KOPT-K1 (cell line): Measurements from ENCODE around the gene FKBP7.

Experiments used
- H3K27ac ChIP-seq: fragments of 200-600 bp; sonication (generic); 2 replicates; pipeline ENCODE4 v1.5.1; 2016; ENCODE audit warnings: antibody characterized with exemption, mild to moderate bottlenecking, low read depth, low read length; ENCODE audit not compliant: poor library complexity, severe bottlenecking
- H3K36me3 ChIP-seq: fragments of 200-600 bp; sonication (generic); 2 replicates; pipeline ENCODE4 v1.5.1; 2017; ENCODE audit warnings: antibody characterized with exemption, mild to moderate bottlenecking, low read length, moderate library complexity; ENCODE audit not compliant: insufficient read depth
- H3K9me3 ChIP-seq: fragments of 200-600 bp; sonication (generic); 2 replicates; pipeline ENCODE4 v1.5.1; 2017; ENCODE audit warnings: antibody characterized with exemption, low read length, mild to moderate bottlenecking; ENCODE audit not compliant: insufficient read depth, poor library complexity, severe bottlenecking

The FKBP7 gene

DNA sequence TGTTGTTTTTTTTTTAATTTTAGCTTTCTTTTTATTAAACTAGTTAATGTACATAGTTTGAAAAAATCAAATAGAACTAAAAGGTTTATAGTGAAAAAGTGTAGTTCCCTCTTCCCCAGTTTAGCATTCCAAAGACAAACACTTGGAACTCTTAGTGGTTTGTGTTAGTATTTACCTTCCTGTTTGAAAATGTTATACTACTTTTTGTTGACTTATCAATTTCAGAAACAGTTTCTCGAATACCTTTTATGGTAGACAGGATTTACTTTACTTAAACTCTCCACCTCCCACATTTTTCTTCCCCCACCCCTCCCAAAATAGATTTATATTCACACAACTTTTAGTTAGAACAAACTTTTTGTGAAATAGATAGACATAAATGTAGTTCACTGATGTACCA, 28.5 kb upstream of the FKBP7 start:
- Histone ChIP-seq H3K9me3 (no peaks in the 10 kb centered on the region), H3K27ac (no peak overlapping the region), H3K36me3 (peaks cover 71% of the 10 kb centered on the region)

DNA sequence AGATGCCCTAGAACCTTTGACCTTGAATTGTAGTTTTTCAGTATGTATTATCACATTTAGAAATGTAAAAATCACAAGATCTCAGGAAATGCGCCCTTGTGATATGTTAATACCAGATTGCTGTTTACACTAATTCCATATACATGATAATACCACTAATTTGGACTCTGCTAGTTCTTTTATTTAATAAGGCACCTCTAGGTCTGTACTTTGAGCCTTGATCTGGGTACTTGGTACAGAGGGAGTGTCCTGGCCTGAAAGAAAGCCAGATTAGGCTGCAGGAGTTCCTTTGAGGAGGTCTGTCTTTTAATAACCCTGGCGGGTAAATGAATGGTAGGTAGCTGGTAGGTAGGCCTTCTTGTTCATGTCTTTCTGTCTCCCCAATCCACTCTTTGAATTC, 28.1 kb upstream of the FKBP7 start:
- no peaks in the 10 kb centered on the region for H3K9me3 ChIP-seq
- H3K36me3 ChIP-seq = peaks cover 71% of the 10 kb centered on the region
- no peak overlapping the region for H3K27ac ChIP-seq

DNA sequence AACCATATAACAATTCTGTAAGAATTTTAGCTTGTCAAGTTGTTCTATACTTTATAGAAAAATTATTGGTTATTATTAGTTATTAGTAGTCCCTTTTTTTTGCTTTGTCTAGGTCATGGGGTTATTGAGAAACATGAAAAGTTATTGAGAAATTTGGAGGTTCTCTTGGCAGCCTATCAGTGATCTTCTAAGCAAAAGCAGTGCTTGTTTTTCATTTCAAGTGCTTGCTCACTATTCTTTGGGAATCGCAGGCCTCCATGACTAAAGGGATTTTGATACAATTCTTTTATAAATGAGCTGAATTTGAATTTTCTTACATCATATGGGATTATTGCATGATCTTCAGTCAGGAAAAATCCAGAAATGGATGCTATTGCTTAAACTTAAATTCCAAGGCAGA, 27.7 kb upstream of the FKBP7 start:
- peaks cover 74% of the 10 kb centered on the region for H3K36me3 ChIP-seq
- no peaks in the 10 kb centered on the region for H3K9me3 ChIP-seq
- H3K27ac ChIP-seq = no peak overlapping the region

DNA sequence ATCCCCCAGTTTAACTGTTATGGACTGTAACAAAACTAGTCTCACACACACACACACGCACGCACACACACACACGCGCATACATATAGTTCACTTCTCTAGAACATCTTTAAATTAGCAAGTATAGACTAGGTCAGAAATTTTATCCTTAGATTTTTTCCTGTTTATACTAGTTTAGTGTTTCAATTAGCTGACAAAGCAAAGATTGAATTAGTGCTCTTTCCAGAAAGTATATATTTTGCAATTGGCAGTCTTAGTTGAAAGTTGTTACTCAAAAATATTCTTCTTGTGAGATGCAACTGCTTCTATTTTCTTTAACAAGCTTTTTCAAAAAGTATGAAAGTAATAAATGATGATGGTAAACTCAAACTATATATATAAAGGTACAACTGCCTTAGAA, 24.4 kb upstream of the FKBP7 start:
- no peak overlapping the region for H3K27ac ChIP-seq
- H3K9me3 ChIP-seq = no peaks in the 10 kb centered on the region
- peaks cover 85% of the 10 kb centered on the region for H3K36me3 ChIP-seq

DNA sequence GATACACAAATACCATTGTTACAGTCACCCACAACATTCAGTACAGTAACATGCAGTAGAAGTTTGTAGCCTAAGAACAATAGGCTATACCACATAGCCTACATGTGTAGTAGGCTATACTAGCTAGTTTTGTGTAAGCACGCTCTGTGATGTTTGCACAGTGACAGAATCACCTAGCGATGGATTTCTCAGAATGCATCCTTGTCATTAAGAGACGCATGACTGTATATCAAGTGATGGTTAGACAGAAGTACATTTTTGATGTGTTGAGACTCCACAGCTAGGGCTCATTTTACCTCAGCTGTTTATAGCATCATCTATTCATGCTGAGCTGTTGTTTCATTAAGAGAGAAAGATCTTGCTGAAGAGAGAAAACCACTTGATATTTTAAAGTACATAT, 21.2 kb upstream of the FKBP7 start:
- Histone ChIP-seq H3K27ac (no peak overlapping the region), H3K9me3 (no peaks in the 10 kb centered on the region), H3K36me3 (peaks cover 93% of the 10 kb centered on the region)

DNA sequence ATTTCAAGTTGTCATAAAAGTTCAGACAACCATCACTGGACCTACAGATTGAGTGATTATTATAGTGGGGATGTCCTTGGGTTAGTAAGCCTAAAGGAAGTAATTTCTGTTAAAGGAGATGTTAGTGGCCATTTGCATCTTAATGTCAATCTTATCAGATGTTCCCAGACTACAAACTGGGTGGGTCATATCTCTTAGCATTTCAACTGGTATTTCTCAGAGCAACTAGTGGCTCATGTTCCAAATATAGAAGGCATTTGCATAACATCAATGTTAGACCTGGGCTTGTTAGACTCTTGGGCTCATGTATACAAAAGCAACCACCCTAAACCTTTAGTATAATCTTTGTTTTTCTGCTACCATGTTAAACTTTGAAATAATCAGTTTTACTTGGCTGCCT, 19.7 kb upstream of the FKBP7 start:
- Histone ChIP-seq H3K36me3 (peaks cover 92% of the 10 kb centered on the region), H3K9me3 (no peaks in the 10 kb centered on the region), H3K27ac (no peak overlapping the region)

DNA sequence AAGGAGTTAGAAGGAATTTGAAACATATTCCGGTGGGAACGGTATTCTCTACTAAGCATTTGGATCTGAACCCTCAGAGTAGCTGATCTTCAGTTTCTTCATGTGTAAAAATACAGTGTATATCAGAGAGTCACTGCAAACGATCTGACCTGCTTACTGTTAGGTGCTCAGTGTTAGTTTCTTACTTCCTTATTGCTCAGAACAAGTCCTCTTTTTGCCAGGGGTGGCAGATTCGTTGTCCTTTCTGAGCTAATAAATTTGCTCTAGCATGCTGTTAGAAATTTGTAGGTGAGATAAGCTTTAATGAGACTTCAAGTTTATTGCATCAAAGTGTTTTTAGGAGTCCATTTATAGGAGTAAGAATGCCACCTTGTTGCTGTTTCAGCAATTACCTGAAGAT, 17.6 kb upstream of the FKBP7 start:
- Histone ChIP-seq H3K36me3 (peaks cover 91% of the 10 kb centered on the region), H3K27ac (no peak overlapping the region), H3K9me3 (no peaks in the 10 kb centered on the region)

DNA sequence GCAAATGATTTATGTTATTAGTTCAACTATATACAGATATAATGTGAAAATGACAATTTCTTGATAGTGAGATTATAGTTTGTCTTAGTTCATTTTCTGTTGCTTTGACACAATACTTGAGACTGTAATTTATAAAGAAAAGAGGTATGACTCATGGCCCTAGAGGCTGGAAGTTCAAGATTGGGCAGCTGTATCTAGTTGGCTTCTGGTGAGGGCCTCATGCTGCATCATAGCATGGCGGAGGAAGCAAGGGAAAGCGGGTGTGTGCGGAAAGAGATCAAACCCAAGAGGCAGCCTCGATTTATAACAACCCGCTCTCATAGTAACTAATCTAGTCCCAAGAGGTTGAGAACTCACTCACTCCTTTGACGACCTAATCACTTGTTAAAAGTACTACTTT, 13.2 kb upstream of the FKBP7 start:
- Histone ChIP-seq H3K9me3 (no peaks in the 10 kb centered on the region), H3K36me3 (peaks cover 98% of the 10 kb centered on the region), H3K27ac (no peak overlapping the region)

DNA sequence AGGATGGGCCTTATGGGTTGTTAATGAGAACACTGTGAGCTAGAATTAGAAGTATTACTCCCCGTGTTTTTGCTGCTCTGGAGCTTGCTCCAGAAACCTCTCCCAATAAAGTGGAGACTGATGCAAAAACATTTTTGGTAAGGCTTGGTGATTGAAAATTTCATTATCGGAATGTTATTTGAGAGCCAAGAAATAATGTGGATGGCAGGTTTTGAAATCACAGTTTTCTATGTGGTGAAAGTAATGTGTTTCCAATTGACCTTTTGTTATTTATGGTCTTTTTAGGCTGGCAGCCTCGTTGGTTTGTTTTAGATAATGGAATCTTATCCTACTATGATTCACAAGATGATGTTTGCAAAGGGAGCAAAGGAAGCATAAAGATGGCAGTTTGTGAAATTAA, 7.0 kb upstream of the FKBP7 start:
- no peak overlapping the region for H3K27ac ChIP-seq
- peaks cover 43% of the 10 kb centered on the region for H3K36me3 ChIP-seq
- H3K9me3 ChIP-seq = no peaks in the 10 kb centered on the region

DNA sequence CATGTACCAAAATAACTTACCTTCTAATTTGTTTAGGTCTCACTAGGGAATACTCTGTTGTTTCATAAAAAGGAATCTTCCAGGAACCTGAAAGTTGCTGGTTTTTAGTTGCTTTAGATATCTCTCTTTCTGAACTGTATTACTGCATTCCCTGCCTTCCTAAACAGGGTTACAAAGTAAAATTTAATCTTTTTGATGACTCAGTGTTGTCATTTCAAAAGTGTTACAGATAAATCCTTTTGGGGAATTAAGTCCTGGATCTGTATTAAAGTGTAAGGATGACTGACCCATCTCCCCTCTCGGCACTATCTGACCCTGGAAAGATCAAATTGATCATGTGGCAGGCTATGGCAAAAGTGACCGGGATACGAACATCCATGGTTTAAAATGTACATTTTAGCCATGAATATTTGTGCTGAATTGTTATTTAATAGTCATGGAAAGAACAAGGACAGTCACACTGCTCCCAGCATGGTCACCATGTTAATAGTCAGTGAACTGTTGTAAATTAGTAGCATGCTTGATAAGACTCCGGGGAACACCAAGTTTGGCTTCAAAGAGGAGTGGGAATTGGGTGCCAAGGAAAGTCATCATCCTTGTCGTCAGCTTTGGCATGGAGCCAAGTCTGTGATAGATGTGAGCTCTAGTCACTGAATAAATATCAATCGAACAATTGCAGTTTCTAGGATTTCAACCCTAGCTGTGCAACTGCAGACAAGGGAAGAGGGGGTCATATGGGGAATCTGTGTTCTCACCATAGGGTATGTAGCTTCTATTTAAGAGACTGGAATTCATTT, 6.0 kb upstream of the FKBP7 start:
- Histone ChIP-seq H3K36me3 (peaks cover 34% of the 10 kb centered on the region), H3K9me3 (no peaks in the 10 kb centered on the region), H3K27ac (no peak overlapping the region)

DNA sequence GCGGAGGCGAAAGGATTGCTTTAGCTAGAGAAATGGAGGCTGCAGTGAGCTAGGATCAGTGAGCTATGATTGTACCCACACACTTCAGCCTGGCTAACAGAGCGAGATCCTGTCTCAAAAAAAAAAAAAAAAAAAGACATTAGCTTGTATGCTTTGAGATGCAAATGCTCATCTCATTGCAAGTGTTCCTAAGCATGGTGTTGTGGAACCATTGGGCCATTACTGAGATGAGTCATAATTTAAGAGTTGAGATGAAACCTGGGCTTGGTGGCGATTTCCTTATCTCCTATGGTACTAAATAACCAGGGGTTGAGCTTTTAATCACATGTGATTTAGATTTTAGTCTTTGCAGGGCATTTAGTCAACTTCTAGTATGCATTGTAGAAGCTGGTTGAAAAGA, 4.0 kb upstream of the FKBP7 start:
- H3K9me3 ChIP-seq = no peaks in the 10 kb centered on the region
- no peak overlapping the region for H3K27ac ChIP-seq
- peaks cover 14% of the 10 kb centered on the region; the same call in 1 of the 2 replicates for H3K36me3 ChIP-seq

DNA sequence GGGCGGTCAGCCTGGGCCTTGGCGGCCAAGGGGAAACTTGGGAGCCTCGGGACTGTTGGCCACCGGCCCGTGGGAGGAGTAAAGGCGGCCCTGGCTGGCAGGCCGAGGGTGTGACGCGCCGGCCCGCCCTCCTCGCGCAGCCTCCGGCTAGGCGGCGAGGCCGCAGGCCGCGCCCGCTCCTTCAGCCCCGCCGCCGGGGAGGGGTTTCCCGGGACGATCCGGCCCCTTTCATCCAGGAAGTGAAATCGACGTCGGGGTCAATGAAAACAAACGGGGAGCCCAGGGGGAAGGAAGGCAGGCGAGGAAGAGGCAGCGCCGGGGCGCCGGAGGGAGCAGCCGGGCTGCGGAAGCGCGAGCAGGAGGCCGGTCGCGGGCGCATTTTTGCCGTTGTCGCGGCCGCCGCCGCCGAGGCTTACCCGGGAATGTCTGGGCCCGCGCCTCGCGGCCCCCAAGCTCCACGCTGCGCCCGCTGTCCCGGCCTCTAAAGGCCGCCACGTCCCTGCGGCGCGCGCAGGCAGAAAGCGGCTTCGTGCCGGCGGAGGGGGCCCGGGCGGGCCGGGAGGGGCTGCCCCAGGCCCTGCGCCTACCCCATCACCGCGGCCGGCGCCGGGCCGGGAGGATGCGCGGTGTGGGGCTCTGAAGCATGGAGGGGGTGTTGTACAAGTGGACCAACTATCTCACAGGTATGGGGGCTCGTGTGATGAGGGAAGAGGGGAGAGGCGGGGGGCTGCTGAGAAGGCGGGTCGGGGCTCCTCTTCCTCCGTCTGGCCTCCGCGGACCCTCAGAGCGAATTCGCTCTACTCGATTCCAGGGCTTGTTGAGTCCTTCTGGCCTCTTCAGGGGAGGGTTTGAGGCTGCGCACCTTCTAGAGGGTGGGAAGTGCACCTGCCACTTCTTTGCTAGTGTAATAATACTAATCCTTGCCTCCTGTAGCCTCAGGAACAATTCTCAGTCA, 2.1 kb upstream of the FKBP7 start, which contains the start of gene PLEKHA3:
PLEKHA3 (plus strand) TSS at position 231 of the 955 bp plus-strand sequence; CDS start at position 644, 413 bp downstream.
- Histone ChIP-seq H3K9me3 (no peaks in the 10 kb centered on the region), H3K27ac (peak within 1 kb of the TSS; percentile 64), H3K36me3 (no peaks in the 10 kb centered on the region)

DNA sequence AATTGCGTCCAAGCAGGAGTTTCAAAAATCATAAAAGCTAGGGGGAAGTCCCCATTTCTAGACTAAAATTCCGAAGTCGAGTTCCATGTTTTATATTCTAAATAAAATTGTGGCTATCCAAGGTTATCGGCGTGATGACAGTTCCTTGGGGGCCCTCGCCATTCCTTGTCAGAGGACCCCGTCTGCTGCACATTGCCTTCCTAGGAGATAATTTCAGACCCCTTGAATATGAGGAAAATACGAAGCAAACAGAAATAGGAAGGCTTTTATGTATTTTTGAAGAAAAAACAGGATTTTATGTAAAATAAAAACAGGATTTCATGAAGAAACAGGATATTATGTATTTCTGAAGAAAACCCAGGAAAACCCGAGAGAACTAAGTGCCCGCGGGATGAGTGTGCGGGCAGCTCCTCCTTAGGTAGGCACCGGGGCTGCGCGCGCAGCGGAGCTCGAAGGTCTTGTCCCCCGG, 1.4 kb upstream of the FKBP7 start:
- Histone ChIP-seq H3K36me3 (no peaks in the 10 kb centered on the region), H3K9me3 (no peaks in the 10 kb centered on the region), H3K27ac (peak overlapping the region; percentile 64)

DNA sequence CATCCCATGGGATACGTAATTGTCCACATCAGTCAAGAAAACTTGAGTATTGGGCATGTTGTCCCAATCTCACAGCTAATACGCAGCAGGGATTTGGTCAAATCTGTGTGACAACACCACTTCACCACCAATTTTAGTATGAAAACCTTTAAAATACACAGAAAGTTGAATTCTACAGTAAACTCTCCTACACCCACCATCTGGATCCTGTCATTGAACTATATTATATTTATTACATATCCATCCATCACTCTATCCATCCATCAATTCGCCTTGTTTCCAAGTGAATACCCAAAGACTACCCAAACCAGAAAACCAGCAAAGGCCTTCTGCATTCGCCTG, 846 bp upstream of the FKBP7 start:
- no peaks in the 10 kb centered on the region for H3K9me3 ChIP-seq
- H3K27ac ChIP-seq = peak overlapping the region; percentile 69
- no peaks in the 10 kb centered on the region for H3K36me3 ChIP-seq

DNA sequence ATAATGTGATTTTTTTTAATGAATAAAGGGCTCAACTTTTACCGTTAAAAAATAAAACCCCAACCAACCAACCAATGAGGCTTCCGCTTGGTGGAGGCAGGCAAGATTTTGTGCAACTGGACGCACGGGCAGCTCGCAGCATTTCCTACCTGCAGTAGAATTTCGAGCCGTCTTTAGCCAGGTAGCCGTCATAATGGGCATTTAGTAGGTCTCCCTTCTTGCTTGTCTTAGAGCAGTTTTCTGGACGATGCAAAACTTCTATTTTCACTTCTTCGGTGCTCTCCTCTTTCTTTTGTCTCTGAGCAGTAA, 316 bp downstream of the FKBP7 start:
- Histone ChIP-seq H3K27ac (peak overlapping the region; percentile 69), H3K9me3 (no peaks in the 10 kb centered on the region), H3K36me3 (no peaks in the 10 kb centered on the region)
